Transverse colon (tissue), 4 donors: Measurements from ENCODE around the gene IL36G. TPM values are rescaled to one million over a fixed set of nuclear protein-coding genes. Genes with fewer than 3 reads are reported as not detected.

ENCODE experiments used
- DNase-seq: peaks from one replicate; pipeline ENCODE4 v3.0.0-alpha.2; 2019
- H3K27ac ChIP-seq, 4 donors: fragments of 200-600 bp; sonication (generic); 2 replicates each; pipeline ENCODE4 v1.5.1; 2016 to 2018; ENCODE audit warnings: inconsistent platforms in 4 of 4
- H3K27me3 ChIP-seq: fragments of 200-600 bp; sonication (generic); 2 replicates; pipeline ENCODE4 v1.5.1; 2017; ENCODE audit warnings: inconsistent platforms
- H3K36me3 ChIP-seq, 4 donors: fragments of 200-600 bp; sonication (generic); 2 replicates each; pipeline ENCODE4 v1.5.1; 2017 to 2019; ENCODE audit warnings: inconsistent platforms in 4 of 4
- H3K4me1 ChIP-seq, 4 donors: fragments of 200-600 bp; sonication (generic); 2 replicates each; pipeline ENCODE4 v1.5.1; 2017 to 2020; ENCODE audit warnings: inconsistent platforms in 4 of 4
- H3K4me3 ChIP-seq, 4 donors: fragments of 200-600 bp; sonication (generic); 1 replicate in 1 of 4; 2 replicates in 3 of 4; pipeline versions ENCODE4 v1.5.1 to v1.6.1; 2017 to 2019; ENCODE audit warnings: inconsistent platforms in 4 of 4
- H3K9me3 ChIP-seq, 2 donors: fragments of 200-600 bp; sonication (generic); 2 replicates each; pipeline ENCODE4 v1.5.1; 2017 to 2019; ENCODE audit warnings: inconsistent platforms in 2 of 2
- CTCF ChIP-seq, 5 experiments: fragments of 200-600 bp in 3 of 5; fragments of 450-650 bp in 2 of 5; sonication (generic) in 3 of 5; IDR thresholded peaks; 1 replicate in 2 of 5; 2 replicates in 3 of 5; pipeline ENCODE4 v1.5.1; 2016 to 2017; ENCODE audit warnings: antibody characterized with exemption in 5 of 5, inconsistent platforms in 3 of 5, mild to moderate bottlenecking in 2 of 5, moderate library complexity in 1 of 5
- EP300 ChIP-seq: sonication (generic); formaldehyde crosslinking; IDR thresholded peaks from one replicate; pipeline ENCODE4 v1.6.1; 2017; ENCODE audit warnings: antibody characterized with exemption, low read depth
- POLR2A ChIP-seq: fragments of 450-650 bp; IDR thresholded peaks from one replicate; pipeline ENCODE4 v1.6.1; 2016; ENCODE audit warnings: antibody characterized with exemption, mild to moderate bottlenecking, moderate library complexity
- POLR2AphosphoS5 ChIP-seq, 3 donors: sonication (generic); formaldehyde crosslinking; IDR thresholded peaks; one replicate each; pipeline ENCODE4 v1.6.1; 2016; ENCODE audit warnings: antibody characterized with exemption in 3 of 3
- WGBS, 2 donors: methylation state at CpG; one replicate each; pipeline ENCODE4 v1.1.5; 2018; ENCODE audit warnings: low coverage in 1 of 2; 5-methylcytosine and 5-hydroxymethylcytosine counted together
- in situ Hi-C, 4 donors: fragments of 200-750 bp; cut with MboI; loops; one replicate each; pipeline versions ENCODE4 v1.15.0 to v1.15.1; 2017; ENCODE audit warnings: low sequenced_read_pairs in 3 of 4, low pct_ligation_motif_present in 1 of 4, low pct_unique_long_range_greater_than_20kb in 1 of 4
- intact Hi-C: fragments of 100-400 bp; cut with DNase I; formaldehyde crosslinking; loops from one replicate; pipeline ENCODE4 v1.15.1; 2023; ENCODE audit warnings: low total_unique reads
- total RNA-seq, 4 donors: library from RNA; depleted of rRNA; stranded (reverse); fragments of >200 nt; gene quantifications; one replicate each; pipeline ENCODE4 v1.1.0, GENCODE V29; 2016

Gene IL36G
- total RNA-seq, 4 donors from 2014 or later, result 2.8 TPM; not detected in 3

DNA sequence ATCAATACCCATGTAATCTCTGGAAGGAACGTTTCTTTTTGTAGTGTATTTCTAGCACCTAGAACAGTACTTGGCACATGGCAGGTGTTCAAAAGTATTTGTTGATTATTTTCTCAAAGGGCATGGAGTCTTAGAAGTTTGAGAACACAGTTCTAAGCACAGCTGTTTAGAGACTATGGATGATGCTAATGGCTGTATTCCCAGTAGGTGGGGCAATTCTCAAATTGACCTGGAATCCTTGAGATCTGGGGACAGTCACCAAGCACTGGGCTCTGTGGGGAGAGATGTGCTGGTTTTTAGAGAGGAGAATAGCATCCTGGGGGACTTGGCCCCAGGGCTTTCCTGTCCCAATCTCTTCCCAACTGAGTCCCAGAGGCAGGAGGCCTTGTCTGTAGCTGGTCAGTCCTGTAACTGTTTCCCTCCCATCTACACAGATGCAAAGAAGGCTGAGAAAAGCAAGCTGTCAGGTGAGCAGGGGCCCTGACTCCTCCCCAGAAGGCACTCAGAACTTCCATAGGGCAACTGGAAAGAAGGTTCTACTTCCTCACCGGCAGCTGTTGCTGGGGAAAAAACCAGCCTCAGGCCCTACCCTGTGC, 17.5 kb upstream of the IL36G start:
- in situ Hi-C loops, result loop anchor here in 2 of 4 donors (25.0 kb wide), 2 partner anchors 223 to 348 kb away; no protein-coding TSS in a partner anchor
- no peak overlapping the region for H3K27ac ChIP-seq
- TF ChIP-seq CTCF (IDR thresholded peaks at IDR 0.05), result no peak
- no peak for TF ChIP-seq EP300
- TF ChIP-seq POLR2A, result no peak
- no peak for TF ChIP-seq POLR2AphosphoS5 (IDR thresholded peaks at IDR 0.05)
- DNase-seq, result no peak
- H3K27me3 ChIP-seq, result no peaks in the 10 kb centered on the region
- H3K36me3 ChIP-seq, result no peaks in the 10 kb centered on the region
- no peaks in the 10 kb centered on the region for H3K4me1 ChIP-seq
- WGBS, 2 donors, result 40 to 50% methylated on average over 1 to 2 of the region's 2 CpGs
- H3K4me3 ChIP-seq, result no peak overlapping the region
- intact Hi-C loops, result no loop called here
- H3K9me3 ChIP-seq, result no peaks in the 10 kb centered on the region

DNA sequence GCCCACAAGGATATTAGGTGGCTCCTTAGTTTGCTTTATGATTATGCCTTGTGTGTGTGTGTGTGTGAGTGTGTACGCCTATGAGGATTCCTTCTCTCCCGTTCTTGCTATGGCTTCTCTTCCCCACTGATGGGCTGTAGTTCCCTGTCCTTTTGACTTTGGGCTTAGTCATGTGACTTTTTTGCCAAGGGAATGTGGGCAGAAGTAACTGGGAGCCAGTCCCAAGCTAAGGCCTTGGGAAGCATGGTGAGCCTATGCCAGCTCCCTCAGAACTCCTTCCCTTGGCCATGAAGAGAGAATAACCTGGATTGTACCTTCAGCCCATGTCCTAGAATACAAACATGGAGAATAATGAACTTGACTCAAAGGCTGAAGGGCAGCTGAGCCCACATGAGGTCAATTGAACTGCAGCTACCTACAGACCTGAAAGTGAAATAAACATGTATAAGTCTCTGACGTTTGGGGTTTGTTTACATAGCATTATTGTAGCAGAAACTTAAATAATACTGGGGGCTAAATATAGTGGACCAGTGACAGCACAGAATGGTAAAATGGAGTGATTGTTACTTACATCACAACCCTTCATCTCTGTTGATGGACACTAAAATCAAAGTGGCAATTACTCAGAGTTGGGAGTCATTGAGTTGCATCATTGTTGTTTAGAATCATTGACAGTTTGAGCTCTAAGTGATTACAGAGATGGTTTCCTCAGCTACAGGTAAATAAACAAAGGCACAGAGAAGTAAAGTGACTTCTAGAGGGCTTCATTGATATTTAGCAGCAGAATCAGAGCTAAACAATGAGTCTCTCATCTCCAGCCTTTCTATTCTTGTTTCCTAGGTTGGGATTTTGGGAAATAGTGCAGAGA, 15.3 kb upstream of the IL36G start:
- no peaks in the 10 kb centered on the region for H3K27me3 ChIP-seq
- TF ChIP-seq EP300, result no peak
- no peak for TF ChIP-seq CTCF (IDR thresholded peaks at IDR 0.05)
- no peak for TF ChIP-seq POLR2A
- TF ChIP-seq POLR2AphosphoS5 (IDR thresholded peaks at IDR 0.05), result no peak
- in situ Hi-C loops, result loop anchor here in 2 of 4 donors (25.0 kb wide), 2 partner anchors 225 to 350 kb away; no protein-coding TSS in a partner anchor
- no peaks in the 10 kb centered on the region for H3K9me3 ChIP-seq
- intact Hi-C loops, result no loop called here
- no peaks in the 10 kb centered on the region for H3K36me3 ChIP-seq
- no peak overlapping the region for H3K27ac ChIP-seq
- WGBS, 2 donors, result 50 to 65% methylated on average over 1 to 3 of the region's 3 CpGs
- no peak for DNase-seq
- no peaks in the 10 kb centered on the region for H3K4me1 ChIP-seq
- H3K4me3 ChIP-seq, result no peak overlapping the region

GRCh38 chr2:112967023-112967422, 10.8 kb upstream of the IL36G start:
- DNase-seq, result no peak
- intact Hi-C loops (no loop called here), in situ Hi-C loops (loop anchor here in 2 of 4 donors (25.0 kb wide), 2 partner anchors 230 to 355 kb away; no protein-coding TSS in a partner anchor)
- H3K4me1 ChIP-seq, result no peaks in the 10 kb centered on the region
- H3K36me3 ChIP-seq, result no peaks in the 10 kb centered on the region
- no peaks in the 10 kb centered on the region for H3K9me3 ChIP-seq
- 87 to 89% methylated on average over 2 of the region's 2 CpGs for WGBS, 2 donors
- no peak for TF ChIP-seq POLR2A
- no peak for TF ChIP-seq EP300
- no peak for TF ChIP-seq CTCF (IDR thresholded peaks at IDR 0.05)
- TF ChIP-seq POLR2AphosphoS5 (IDR thresholded peaks at IDR 0.05), result no peak
- no peaks in the 10 kb centered on the region for H3K27me3 ChIP-seq
- no peak overlapping the region for H3K27ac ChIP-seq
- no peak overlapping the region for H3K4me3 ChIP-seq

GRCh38 chr2:112972423-112973086, 5.3 kb upstream of the IL36G start:
- no peaks in the 10 kb centered on the region for H3K4me1 ChIP-seq
- intact Hi-C loops, result no loop called here
- H3K4me3 ChIP-seq, result no peak overlapping the region
- WGBS, 2 donors, result 86% methylated on average over 5 of the region's 5 CpGs; no CpG with 5 or more reads in 1 of the 2 donors
- no peaks in the 10 kb centered on the region for H3K9me3 ChIP-seq
- no peak for TF ChIP-seq POLR2A
- no peak for TF ChIP-seq CTCF (IDR thresholded peaks at IDR 0.05)
- TF ChIP-seq POLR2AphosphoS5 (IDR thresholded peaks at IDR 0.05), result no peak
- no peak for TF ChIP-seq EP300
- in situ Hi-C loops, result loop anchor here in 2 of 4 donors (25.0 kb wide), 2 partner anchors 235 to 360 kb away; no protein-coding TSS in a partner anchor
- H3K27ac ChIP-seq, result no peak overlapping the region
- peaks cover 7% of the 10 kb centered on the region for H3K27me3 ChIP-seq
- no peaks in the 10 kb centered on the region for H3K36me3 ChIP-seq
- DNase-seq, result no peak
